Ishikawa (cell line): Measurements from ENCODE around the gene TNRC6B.

ENCODE experiments used
- CREB1 ChIP-seq: IDR thresholded peaks from 2 replicates; pipeline ENCODE4 v1.6.1; 2012; ENCODE audit warnings: low read depth
- EP300 ChIP-seq: IDR thresholded peaks from 2 replicates; pipeline ENCODE4 v1.6.1; 2012; ENCODE audit warnings: borderline replicate concordance
- MAX ChIP-seq: IDR thresholded peaks from 2 replicates; pipeline ENCODE4 v1.6.1; 2012

- TF ChIP-seq EP300 (no peak), MAX (no peak), CREB1 (no peak)
Observed at GRCh38 chr22:40345271-40345670, 167.5 kb downstream of the TNRC6B start.
